ENCODE results near the gene NPY.

The NPY gene

DNA sequence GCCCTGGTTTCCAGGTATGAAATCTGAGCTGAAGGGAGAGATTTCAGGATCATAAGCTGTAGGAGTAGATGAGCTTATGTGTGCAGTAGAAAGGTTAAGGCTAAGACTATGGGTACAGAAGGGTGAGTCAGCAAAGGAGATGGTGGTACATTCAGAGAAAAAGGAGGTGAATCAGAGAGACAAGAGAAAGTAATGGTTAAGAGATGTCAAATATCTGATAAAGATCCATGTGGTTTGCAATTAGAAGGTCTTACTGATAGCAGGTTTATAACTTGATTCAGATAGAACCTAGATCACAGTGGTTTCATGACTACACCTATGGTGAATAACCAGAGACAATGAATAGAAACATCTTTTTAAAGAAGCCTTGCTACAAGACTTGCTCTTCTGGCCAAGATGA lies 4.5 kb upstream of the NPY start:
- Histone ChIP-seq H3K36me3 (ENCODE audit: insufficient read depth, low read length) (no peaks in the 10 kb centered on the region), H3K4me3 (ENCODE audit: low read depth, low read length, poor library complexity, severe bottlenecking) (no peak overlapping the region), H3K9me3 (ENCODE audit: low read length) (peaks cover 3% of the 10 kb centered on the region; the same call in 1 of the 2 replicates), H2AFZ (ENCODE audit: low read length) (no peak overlapping the region), H3K79me2 (ENCODE audit: insufficient read depth, low read length) (no peaks in the 10 kb centered on the region), H3K27me3 (ENCODE audit: insufficient read depth, low read length) (no peaks in the 10 kb centered on the region; the same call in 1 of the 2 replicates), H3K4me2 (ENCODE audit: low read length) (no peak overlapping the region), H3K9me2 (ENCODE audit: low read depth, low read length) (no peaks in the 10 kb centered on the region), H3K4me1 (ENCODE audit: insufficient read depth, low read length, severe bottlenecking) (no peaks in the 10 kb centered on the region), H3K9ac (ENCODE audit: low read length) (no peak overlapping the region), H3F3A (ENCODE audit: insufficient read depth, low read length) (no peaks in the 10 kb centered on the region), H3K27ac (ENCODE audit: low read depth, low read length, poor library complexity, severe bottlenecking) (no peak overlapping the region), H4K20me1 (ENCODE audit: insufficient read depth, low read length) (no peaks in the 10 kb centered on the region)
- TF ChIP-seq, protein P1, sequence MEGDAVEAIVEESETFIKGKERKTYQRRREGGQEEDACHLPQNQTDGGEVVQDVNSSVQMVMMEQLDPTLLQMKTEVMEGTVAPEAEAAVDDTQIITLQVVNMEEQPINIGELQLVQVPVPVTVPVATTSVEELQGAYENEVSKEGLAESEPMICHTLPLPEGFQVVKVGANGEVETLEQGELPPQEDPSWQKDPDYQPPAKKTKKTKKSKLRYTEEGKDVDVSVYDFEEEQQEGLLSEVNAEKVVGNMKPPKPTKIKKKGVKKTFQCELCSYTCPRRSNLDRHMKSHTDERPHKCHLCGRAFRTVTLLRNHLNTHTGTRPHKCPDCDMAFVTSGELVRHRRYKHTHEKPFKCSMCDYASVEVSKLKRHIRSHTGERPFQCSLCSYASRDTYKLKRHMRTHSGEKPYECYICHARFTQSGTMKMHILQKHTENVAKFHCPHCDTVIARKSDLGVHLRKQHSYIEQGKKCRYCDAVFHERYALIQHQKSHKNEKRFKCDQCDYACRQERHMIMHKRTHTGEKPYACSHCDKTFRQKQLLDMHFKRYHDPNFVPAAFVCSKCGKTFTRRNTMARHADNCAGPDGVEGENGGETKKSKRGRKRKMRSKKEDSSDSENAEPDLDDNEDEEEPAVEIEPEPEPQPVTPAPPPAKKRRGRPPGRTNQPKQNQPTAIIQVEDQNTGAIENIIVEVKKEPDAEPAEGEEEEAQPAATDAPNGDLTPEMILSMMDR (IDR thresholded peaks at IDR 0.05; ENCODE audit: low read length): no peak
- TF ChIP-seq EZH2 (IDR thresholded peaks at IDR 0.05; ENCODE audit: borderline replicate concordance, low read length): no peak

DNA sequence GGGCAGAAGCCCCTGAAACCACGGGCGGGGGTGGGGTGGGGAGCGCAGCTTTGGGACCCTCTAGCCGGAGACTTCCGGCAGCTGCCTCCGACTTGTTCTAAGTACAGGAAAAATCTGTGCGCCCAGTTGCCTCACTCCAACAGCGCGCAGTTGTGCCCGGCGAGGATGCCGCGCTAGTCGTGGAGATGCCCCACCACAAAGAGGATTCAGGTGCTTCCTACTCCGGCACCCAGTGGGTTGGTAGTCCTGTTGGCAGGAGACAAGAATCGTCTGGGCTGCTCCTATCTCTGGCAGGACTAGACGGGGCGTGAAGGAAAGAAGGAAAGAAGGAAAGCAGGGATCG lies 465 bp upstream of the NPY start:
- no peaks in the 10 kb centered on the region for H3K4me1 ChIP-seq (ENCODE audit: insufficient read depth, low read length, severe bottlenecking)
- peak overlapping the region; percentile 16 for H3K4me3 ChIP-seq (ENCODE audit: low read depth, low read length, poor library complexity, severe bottlenecking)
- H3K4me2 ChIP-seq (ENCODE audit: low read length): peak overlapping the region; percentile 38; the same call in 1 of the 2 replicates

DNA sequence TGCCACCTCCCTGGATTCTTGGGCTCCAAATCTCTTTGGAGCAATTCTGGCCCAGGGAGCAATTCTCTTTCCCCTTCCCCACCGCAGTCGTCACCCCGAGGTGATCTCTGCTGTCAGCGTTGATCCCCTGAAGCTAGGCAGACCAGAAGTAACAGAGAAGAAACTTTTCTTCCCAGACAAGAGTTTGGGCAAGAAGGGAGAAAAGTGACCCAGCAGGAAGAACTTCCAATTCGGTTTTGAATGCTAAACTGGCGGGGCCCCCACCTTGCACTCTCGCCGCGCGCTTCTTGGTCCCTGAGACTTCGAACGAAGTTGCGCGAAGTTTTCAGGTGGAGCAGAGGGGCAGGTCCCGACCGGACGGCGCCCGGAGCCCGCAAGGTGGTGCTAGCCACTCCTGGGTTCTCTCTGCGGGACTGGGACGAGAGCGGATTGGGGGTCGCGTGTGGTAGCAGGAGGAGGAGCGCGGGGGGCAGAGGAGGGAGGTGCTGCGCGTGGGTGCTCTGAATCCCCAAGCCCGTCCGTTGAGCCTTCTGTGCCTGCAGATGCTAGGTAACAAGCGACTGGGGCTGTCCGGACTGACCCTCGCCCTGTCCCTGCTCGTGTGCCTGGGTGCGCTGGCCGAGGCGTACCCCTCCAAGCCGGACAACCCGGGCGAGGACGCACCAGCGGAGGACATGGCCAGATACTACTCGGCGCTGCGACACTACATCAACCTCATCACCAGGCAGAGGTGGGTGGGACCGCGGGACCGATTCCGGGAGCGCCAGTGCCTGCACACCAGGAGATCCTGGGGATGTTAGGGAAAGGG lies 913 bp downstream of the NPY start:
- H3K4me1 ChIP-seq (ENCODE audit: insufficient read depth, low read length, severe bottlenecking): peaks cover 2% of the 10 kb centered on the region
- H2AFZ ChIP-seq (ENCODE audit: low read length): no peak overlapping the region
- no peak overlapping the region for H3K9ac ChIP-seq (ENCODE audit: low read length)
- H3K4me3 ChIP-seq (ENCODE audit: low read depth, low read length, poor library complexity, severe bottlenecking): no peak overlapping the region
- H3K4me2 ChIP-seq (ENCODE audit: low read length): no peak overlapping the region
- H4K20me1 ChIP-seq (ENCODE audit: insufficient read depth, low read length): no peaks in the 10 kb centered on the region
- H3F3A ChIP-seq (ENCODE audit: insufficient read depth, low read length): no peaks in the 10 kb centered on the region
- H3K27ac ChIP-seq (ENCODE audit: low read depth, low read length, poor library complexity, severe bottlenecking): no peak overlapping the region
- TF ChIP-seq, protein P1 (IDR thresholded peaks at IDR 0.05; ENCODE audit: low read length): no peak
- TF ChIP-seq EZH2 (IDR thresholded peaks at IDR 0.05; ENCODE audit: borderline replicate concordance, low read length): no peak
- H3K27me3 ChIP-seq (ENCODE audit: insufficient read depth, low read length): peaks cover 4% of the 10 kb centered on the region; the same call in 1 of the 2 replicates
- H3K79me2 ChIP-seq (ENCODE audit: insufficient read depth, low read length): no peaks in the 10 kb centered on the region
- H3K9me3 ChIP-seq (ENCODE audit: low read length): no peaks in the 10 kb centered on the region
- H3K36me3 ChIP-seq (ENCODE audit: insufficient read depth, low read length): no peaks in the 10 kb centered on the region
- H3K9me2 ChIP-seq (ENCODE audit: low read depth, low read length): no peaks in the 10 kb centered on the region

More for the DNA sequence above, 465 bp upstream of the NPY start:
- Histone ChIP-seq H4K20me1 (ENCODE audit: insufficient read depth, low read length) (no peaks in the 10 kb centered on the region), H3K79me2 (ENCODE audit: insufficient read depth, low read length) (no peaks in the 10 kb centered on the region), H3K36me3 (ENCODE audit: insufficient read depth, low read length) (no peaks in the 10 kb centered on the region), H2AFZ (ENCODE audit: low read length) (no peak overlapping the region), H3K9ac (ENCODE audit: low read length) (no peak overlapping the region), H3K9me3 (ENCODE audit: low read length) (peaks cover 3% of the 10 kb centered on the region; the same call in 1 of the 2 replicates), H3K27me3 (ENCODE audit: insufficient read depth, low read length) (peaks cover 4% of the 10 kb centered on the region; the same call in 1 of the 2 replicates), H3K9me2 (ENCODE audit: low read depth, low read length) (no peaks in the 10 kb centered on the region), H3F3A (ENCODE audit: insufficient read depth, low read length) (no peaks in the 10 kb centered on the region), H3K27ac (ENCODE audit: low read depth, low read length, poor library complexity, severe bottlenecking) (no peak overlapping the region)
- TF ChIP-seq, protein P1 (IDR thresholded peaks at IDR 0.05; ENCODE audit: low read length): no peak
- no peak for TF ChIP-seq EZH2 (IDR thresholded peaks at IDR 0.05; ENCODE audit: borderline replicate concordance, low read length)
